GM18873 (cell line): Measurements from ENCODE around the gene SOX5.
"Not testable (repeated sequence)": the region's sequence is repeated elsewhere in the genome, so short reads cannot be mapped to it uniquely, and the experiment has no call there.

Source experiments
- ATAC-seq: cut with Tn5 transposase; IDR thresholded peaks from one replicate; pipeline ENCODE4 v1.9.1; 2021; ENCODE audit warnings: mild to moderate bottlenecking, moderate library complexity, moderate number of reproducible peaks; ENCODE audit not compliant: unreplicated experiment, low FRiP score

SOX5 gene

DNA sequence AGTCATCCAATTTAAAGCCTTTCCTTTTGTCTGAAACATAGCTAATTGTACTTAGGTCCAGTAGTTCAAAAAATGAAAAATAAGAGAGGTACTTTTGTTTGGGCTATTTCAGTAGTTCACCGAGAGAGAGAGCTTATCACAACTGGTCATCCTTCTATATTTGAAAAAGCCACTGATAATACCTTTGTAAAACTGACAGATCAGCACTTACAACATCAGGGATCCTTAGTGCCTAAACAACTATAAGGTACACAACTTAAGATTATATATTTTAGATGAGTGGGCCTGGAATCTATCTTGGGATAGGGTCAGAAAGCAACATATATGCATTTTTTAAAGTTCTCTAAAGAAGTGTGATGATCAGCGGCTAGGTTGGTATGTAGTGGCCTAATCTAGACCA, 97.9 kb downstream of the SOX5 start:
- no peak for ATAC-seq

DNA sequence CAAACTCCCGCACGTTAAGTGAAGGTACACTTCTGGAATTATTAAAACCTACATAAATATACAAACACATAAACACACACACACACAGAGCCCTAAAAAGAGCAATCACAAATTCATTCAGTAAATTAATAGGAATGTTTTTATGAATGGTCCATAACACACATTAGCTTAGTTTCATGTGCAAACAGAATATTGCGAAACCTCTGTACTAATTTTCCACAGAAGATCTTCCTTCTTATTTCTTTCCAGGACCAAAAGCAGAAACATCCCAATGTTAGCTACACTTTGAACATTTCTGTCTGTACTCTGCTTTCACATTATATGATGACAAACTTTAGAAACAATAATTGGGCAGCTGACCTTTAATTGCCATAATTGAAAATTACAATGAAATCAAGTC, 101.6 kb downstream of the SOX5 start:
- ATAC-seq: no peak

DNA sequence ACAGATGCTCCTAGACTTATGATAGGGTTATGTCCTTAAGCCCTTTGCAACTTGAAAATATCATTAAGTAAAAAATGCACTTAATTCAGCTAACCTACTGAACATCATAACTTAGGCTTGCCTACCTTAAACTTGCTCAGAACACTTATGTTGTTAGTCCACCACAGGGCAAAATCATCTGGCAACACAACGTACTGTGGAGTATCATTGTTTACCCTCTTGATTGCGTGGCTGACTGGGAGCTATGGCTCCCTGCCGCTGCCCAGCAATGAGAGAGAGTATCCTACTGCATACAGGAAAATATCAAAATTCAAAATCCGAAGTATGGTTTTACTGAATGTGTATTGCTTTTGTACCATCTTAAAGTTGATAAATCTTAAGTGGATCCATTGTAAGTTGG, 105.5 kb downstream of the SOX5 start:
- no peak for ATAC-seq

DNA sequence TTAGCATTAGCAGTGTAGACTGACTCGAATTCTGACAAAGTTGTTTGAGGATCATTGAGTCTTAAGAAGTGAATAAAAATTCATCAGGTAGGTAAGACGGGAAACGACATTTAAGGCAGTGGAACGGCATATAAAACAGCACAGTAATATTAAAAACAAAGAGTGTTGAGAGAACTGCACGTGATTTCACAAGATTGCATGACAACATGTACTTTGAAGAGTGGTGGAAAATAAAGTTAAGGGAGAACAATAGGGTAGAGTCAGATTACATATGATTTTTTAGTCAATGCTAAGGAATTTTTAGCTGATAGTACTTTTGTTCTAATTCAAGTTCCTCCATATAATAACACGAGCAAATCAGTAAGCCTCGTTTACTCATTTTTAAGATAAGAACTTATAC, 115.4 kb downstream of the SOX5 start:
- ATAC-seq: no peak

DNA sequence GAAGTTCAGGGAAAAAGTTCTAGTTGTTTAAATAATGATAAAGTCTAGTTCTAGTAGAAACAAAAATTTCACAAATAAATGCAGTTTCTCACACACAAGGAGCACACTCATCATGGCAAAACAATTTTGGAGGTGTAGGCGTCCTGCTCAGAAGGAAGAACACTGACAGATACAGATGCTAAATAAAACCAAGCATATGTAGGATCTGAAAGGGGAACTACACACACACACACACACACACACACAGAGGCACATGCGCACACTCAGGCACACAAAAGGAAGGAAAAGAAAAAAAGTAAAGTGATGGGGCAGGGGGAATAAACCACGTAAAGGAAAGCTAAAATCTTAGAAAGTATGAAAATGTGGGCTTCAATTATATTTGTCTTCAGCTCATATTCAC, 117.7 kb downstream of the SOX5 start:
- no peak for ATAC-seq

DNA sequence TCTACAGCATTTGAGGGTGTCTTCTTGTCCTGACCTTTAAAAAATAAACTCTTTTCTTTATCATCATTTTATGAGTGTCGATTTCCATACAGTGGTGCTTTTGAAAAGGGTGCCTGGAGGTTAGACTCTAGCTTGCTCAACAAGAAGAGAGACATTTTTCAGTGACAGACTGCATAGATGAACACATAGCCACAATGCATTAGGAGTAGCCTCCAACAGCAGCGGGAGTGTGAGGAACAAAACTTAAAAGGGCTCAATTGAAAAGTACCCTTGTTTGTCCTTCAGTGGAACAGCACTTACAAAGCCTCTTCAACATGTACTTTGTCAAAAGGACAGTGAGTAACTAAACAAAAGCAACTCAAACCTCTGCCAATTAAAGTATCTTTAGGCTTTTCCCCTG, 119.3 kb downstream of the SOX5 start:
- no peak for ATAC-seq

DNA sequence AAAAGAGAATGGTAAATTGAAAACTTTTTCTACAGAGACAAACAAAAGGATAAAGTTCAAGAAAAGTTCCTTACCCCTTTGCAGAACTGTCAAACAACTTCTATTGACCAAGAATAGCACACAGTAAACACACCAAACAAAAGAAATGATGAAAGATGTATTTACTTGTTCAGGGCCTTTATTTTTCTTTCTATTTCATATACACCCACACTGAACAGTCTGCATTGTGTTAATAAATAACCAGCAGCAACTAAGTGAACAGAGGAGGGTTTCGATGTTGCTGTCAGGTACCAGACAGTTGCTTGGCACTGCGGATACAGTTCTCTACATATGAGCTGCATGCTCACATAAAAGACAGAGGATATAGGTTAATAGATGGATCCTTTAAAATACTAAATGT, 122.1 kb downstream of the SOX5 start:
- no peak for ATAC-seq

DNA sequence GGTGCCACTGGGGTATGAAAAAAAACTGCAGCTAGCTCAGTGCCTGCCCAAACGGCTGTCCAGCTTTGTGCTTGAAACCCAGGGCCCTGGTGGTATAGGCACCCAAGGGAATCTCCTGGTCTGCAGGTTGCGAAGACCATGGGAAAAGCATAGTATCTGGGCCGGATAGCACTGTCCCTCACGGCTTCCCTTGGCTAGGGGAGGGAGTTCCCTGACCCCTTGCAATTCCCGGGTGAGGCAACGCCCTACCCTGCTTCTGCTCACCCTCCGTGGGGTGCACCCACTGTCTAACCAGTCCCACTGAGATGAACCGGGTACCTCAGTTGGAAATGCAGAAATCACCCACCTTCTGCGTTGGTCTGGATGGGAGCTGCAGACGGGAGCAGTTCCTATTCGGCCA, 124.3 kb downstream of the SOX5 start:
- ATAC-seq: not testable (repeated sequence)

DNA sequence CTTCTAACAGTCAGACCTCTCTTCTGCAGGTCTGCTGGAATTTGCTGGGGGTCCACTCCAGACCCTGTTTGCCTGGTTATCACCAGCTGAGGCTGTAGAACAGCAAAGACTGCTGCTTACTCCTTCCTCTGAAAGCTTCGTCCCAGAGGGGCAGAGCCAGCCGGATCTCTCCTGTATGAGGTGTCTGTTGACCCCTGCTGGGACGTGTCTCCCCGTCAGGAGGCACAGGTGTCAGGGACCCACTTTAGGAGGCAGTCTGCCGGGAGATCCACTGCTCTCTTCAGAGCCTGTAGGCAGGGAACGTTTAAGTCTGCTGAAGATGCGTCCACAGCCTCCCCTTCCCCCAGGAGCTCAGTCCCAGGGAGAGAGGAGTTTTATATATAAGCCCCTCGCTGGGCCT, 125.1 kb downstream of the SOX5 start:
- ATAC-seq: no peak

DNA sequence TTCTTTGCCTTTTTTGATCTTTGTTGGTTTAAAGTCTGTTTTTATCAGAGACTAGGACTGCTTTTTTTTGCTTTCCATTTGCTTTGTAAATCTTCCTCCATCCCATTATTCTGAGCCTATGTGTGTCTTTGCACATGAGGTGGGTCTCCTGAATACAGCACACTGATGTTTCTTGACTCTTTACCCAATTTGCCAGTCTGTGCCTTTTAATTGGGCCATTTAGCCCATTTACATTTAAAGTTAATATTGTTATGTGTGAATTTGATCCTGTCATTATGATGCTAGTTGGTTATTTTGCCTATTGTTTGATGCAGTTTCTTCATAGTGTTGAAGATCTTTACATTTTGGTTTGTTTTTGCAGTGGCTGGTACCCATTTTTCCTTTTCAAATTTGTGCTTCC, 126.6 kb downstream of the SOX5 start:
- ATAC-seq: not testable (repeated sequence)

DNA sequence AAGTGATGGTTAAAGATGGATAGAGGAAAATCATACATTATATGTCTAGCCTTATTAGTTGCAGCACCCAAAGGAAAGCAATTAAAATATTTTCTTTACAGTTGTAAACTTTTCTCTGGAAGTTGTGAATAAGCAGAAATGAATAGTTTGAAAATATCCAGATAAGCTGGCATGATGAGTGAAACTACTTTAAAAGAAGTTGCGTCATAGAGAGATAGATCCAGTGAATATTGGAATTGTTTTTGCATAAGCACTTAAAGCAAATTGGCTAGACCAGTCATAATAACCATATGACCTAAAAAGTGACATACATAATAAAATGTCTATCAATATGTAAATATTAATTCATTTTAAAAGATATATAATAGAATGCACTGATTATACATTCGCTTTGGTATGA, 132.1 kb downstream of the SOX5 start:
- ATAC-seq: no peak

DNA sequence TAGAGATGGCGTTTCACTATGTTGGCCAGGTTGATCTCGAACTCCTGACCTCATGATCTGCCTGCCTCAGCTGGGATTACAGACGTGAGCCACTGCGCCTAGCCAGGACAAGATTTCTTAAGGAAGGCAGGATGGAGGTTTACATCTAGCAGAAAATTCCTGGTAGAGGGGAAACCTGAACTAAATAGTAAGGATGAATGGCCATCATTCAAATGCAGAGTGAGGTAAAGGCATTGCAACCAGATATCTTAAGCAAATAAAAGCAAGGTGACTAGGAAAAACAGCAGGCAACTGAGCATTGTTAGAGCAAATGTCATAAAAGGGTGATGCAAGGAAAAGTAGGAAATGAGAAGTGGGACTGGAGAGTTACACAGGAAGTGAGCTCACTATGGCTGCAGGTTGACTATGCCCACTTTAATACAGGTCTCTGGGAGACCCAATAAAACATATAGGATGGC, 133.0 kb downstream of the SOX5 start:
- no peak for ATAC-seq

DNA sequence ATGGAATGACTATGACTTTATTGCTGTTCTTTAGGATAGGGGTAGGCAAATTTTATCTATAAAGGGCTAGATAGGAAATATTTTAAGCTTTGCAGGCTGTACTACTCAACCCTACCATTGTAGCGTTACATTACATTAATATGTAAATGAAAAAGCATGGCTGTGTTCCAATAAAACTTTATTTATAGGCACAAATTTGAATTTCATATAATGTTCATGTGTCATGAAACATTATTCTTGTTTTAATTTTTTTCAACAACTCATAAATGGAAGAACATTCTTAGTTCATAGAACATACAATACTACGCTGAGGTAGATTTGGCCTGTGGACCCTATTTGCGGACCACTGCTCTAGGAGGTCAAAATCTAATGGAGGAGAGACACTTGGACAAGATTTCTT, 133.7 kb downstream of the SOX5 start:
- ATAC-seq: no peak

DNA sequence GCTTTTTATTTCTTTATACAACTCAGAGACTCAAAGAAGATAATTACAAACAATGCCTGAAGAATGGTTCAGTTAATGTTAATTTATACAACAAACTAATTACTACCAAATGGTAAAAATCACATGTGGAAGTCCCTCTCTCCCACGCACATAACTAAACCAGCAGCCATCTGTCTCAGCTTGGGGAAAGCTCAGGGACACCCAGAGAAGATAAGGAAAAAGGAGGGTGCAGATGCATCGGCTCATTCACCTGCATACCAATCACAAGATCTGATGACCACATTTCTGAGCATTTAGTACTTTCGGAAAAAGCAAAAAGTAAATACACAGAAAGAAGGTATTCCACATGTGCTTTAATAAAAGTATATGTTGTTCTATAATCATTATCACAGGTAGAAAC, 136.3 kb downstream of the SOX5 start:
- ATAC-seq: no peak

DNA sequence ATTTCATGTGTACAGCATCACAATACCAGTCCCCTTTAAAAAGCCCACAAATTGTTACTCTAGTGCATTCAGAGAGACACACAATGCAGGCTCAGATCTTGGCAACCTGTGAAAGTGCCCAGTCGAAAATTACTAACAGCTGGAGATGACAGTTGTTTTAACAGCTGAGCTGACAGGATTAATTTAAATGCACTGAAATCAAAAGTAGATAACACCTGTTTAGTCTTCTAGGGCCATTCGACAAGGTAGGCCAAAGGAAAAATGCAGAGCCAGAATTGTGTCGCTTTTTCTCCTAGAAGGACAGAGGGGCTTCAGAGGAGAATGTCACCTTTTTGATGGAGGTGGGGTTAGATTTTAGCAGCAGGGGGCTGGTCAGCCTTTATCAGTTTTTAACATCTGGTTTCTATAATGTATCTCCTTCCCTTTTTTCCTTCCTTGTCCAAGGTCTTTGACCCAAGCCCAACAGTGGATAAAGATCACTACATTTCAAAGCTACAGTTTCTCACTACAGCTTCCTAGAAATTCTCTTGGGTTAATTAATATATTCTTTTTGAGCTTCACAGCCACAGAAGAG, 139.1 kb downstream of the SOX5 start:
- no peak for ATAC-seq

DNA sequence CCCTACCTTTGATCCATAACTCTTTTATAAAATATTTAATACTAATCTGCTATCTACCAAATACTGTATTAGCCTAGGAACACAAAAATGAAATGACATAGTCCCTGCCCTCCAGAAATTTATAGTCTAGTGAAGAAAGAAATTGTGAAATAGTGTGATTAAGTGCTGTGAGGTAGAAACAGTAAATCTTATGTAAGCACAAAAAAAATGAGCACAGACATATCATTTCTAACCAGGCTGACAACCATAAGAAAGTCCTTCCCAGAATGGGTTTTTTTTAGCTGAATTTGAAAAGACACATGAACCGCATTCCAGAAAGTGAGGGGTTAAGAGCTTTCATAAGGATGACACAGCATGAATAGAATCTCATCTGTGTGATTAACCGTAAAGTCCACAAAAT, 145.9 kb downstream of the SOX5 start:
- no peak for ATAC-seq

DNA sequence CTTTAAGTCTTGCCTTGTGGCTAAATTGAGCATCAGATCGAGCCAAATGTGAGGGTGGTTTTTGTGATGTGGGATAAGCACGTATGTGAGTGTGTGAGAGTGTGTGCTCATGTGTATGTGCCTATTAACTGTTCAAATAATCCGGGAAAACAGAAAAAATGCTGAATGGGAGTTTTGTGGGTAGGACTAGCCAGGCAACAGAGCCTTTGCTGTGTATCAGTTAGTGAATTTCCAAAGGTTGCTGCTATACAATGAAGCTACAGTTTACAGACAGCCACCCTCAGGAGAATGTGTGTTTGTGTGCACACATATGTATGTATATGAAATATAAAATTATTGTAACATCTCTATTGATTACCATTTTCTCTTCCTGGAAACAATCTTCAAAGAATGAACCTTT, 154.0 kb downstream of the SOX5 start:
- no peak for ATAC-seq

DNA sequence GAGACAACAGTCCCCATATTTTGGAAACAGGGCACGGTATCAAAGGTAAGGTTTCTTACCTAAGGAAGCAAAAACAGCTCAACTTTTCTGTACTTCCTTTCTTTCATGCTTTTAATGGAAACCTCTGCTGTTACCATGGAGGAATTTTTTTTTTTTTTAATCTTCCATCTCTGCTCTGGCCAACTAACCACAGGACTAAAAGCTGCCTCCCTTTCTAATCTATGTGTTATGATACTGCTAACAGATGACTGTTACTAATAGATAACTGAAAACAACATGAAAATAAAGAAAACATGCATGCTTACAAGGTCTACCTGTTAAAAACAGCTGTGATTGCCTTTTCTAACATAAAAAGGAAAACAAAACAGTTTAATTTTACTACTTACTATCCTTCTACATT, 168.4 kb downstream of the SOX5 start:
- ATAC-seq: no peak

DNA sequence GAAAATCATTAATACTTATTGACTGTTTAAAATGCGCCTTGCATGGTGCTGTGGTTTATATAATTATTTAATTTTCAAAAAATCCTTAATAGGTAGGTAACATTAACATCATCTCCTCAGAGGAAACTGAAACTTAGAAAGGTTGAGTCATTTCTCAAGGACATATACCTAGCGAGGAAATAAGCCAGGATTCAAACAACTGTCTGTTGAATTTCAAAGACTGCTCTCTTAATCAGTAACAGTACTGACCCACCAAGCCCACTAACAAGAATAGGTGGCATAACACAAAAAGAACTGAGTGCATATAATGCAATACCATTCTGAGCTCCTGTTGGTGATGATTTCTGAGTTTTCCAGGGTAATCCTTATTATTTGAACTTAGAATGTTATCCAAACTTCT, 174.3 kb downstream of the SOX5 start:
- no peak for ATAC-seq

DNA sequence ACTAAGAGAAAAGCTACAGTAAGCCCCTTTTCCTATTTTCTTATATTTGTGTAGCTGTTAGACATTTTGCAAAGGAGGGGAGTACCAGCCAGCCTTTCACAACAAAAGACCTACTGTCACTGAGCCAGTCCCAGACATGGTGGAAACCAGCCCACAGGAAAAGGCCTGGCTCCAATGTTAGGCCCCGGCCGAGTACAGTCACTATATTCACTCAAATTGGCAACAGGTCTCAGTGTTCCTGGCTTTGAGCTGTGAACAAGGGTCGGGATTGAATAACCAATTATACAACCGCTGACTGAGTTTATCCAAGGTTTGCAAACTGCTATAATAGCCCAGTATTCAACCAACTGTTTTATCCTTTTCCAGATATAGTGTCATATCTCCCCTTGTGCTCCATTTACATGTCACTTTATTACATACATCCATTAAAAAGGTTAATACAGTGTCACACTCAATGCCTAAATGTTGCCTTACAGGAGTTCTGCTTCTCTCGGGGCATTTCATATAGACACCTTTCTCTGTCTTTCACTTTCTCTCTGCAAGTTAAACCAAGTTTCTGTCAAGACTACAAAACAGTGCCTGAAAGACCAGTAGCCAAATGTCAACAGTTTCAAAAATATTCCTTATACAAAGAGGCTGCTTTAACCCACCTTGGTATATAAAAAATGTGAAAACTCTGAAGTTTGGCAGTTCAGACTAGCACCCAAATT, 178.1 kb downstream of the SOX5 start:
- ATAC-seq: no peak

DNA sequence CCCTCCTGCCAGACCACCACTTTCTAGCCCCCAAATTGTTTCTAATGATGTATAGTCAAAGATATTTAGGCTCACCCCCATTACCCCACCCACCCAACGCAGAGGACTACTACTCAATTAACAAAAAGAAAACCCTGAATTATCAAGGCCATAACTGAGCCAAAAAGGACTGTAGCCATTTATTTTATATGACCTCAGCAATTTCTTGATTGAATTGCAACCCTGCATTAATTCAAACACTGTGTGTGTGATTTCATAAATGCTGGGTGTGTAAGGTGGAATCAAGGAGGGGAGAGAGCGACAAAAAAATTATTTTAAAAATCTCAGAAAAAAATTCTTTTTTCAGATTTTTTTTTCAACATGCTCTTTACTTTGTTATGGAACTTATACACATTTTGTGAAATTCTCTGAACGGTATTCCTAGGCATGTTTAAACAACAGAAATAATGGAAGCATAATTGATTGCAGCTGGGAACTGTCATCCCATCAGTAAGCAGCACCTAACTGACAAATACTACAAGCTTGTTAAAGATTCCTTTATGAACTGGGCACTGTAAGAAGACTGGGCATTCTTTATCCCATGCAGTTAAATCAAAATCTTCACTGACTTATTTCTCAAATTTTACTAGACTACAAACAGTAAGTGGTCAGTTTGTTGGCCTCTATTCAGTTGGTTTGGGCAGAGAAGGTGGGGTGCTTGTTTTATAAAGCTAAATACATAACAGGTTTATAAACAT, 179.1 kb downstream of the SOX5 start:
- ATAC-seq: no peak

DNA sequence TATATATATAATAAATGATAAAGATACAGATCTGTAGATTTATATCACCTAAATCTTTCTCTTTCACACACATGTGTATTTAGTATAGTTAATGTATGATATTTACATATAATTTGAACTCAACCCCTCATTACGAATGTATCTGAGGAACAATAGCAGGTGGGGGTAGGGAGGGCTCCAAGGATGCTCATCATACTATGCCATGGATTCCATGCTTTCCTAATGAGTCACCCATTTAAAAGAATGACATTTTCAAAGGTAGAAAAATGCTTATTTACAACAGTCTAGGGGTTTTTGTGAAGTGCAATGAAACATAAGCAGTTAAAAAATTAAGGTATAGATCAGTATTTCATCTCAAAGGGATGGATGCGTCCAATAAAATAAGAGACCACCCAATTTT, 181.6 kb downstream of the SOX5 start:
- no peak for ATAC-seq
